Fibroblast of mammary gland (primary cell): ENCODE measurements around the gene FAM50B.
A peak's percentile ranks its signal among the peaks of the same experiment; 100 is the strongest.

Source experiments
- DNase-seq: peaks from one replicate; pipeline ENCODE4 v3.0.0-alpha.2; 2010; ENCODE audit warnings: low read depth
- H3K4me3 ChIP-seq: 2 replicates; pipeline ENCODE4 v1.5.1; 2011; ENCODE audit warnings: low read depth, mild to moderate bottlenecking, low read length, moderate library complexity; ENCODE audit not compliant: control insufficient read depth
- CTCF ChIP-seq: conservative IDR thresholded peaks from 2 replicates; pipeline ENCODE4 v1.5.1; 2011; ENCODE audit warnings: low read depth, low read length, inconsistent platforms; ENCODE audit not compliant: control insufficient read depth, insufficient read depth

The FAM50B gene

GRCh38 chr6:3805448-3806123 lies 43.6 kb upstream of the FAM50B start:
- H3K4me3 ChIP-seq = no peak overlapping the region
- no peak for DNase-seq
- no peak for TF ChIP-seq CTCF

DNA sequence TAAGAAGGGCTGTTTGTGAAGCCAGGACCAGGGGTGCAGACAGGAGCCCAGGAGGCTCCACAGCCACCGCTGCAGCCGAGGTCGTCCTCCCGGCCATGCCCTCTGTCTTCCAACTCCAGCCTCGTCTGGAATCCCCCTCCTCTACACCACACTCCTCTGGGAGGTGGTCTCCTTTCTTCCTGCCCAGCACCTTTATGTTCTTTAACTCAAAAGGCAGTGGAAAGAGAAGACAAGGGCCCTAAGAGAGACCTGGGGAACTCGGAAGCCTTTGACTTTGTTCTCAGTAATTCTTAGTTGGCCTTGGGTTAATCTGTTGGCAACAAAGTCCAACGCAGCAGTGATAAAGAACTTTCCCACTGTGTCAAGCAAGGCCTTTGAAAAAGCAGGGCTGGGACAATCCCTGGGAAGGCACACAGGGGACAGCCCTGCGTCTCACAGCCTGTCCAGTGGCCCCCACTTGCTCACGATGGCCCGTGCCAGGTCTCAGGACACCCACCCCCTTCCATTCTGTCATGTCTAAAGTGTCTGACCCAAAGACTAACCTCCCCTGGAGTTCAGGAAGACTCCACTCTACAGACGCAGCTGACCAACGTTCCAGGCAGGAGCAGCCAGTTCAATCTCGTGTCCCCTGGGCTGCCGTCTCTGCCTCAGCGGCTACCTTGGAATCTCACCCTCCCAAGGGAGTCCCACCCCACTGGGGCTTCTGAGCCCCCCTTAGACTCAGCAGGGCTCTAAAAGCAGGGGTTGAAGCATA lies 42.8 kb upstream of the FAM50B start:
- H3K4me3 ChIP-seq = no peak overlapping the region
- DNase-seq = no peak
- TF ChIP-seq CTCF = no peak

DNA sequence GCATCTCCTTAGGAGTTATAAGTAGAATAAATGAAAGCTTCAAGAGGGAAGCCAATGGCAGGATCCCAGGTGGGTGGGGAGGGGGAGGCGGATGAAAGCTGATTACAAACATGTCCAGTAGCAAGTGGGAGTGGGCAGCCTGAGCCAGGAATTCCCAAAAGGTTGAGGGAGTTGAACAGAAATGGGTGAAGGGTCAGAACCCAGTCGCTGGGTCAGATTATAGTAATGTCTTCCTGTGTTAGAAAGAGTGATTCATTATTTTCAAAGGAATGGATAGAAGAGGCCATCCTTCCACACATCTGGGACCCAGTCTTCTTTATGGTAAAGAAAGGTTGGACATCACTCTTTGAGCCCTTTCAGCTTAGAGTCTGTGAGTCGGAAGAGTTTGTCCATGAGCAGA lies 41.0 kb upstream of the FAM50B start:
- peak; percentile 63 for DNase-seq
- H3K4me3 ChIP-seq = no peak overlapping the region
- TF ChIP-seq CTCF = no peak

GRCh38 chr6:3808759-3809514 lies 40.2 kb upstream of the FAM50B start:
- peak; percentile 16 for TF ChIP-seq CTCF
- DNase-seq = peak; percentile 90

GRCh38 chr6:3809515-3809891 lies 39.7 kb upstream of the FAM50B start:
- no peak for DNase-seq
- no peak overlapping the region for H3K4me3 ChIP-seq
- TF ChIP-seq CTCF = no peak

More at GRCh38 chr6:3808759-3809514, 40.2 kb upstream of the FAM50B start:
- no peak overlapping the region for H3K4me3 ChIP-seq

GRCh38 chr6:3809982-3810381 lies 39.2 kb upstream of the FAM50B start:
- no peak overlapping the region for H3K4me3 ChIP-seq
- no peak for TF ChIP-seq CTCF
- no peak for DNase-seq
